NCI-H345 treated with DMSO at 0.1 percent for 48 hours (cell line): ENCODE measurements around the gene PRRX2.
"Not testable (repeated sequence)": the region's sequence is repeated elsewhere in the genome, so short reads cannot be mapped to it uniquely, and the experiment has no call there.

ENCODE experiments used
- DNase-seq: peaks from one replicate; lab custom pipeline; 2025; ENCODE audit not compliant: unreplicated experiment; lab: John Stamatoyannopoulos, UW

Gene PRRX2

GRCh38 chr9:129731477-129732085 lies 66.1 kb downstream of the PRRX2 start:
- no peak for DNase-seq

GRCh38 chr9:129732100-129732499 lies 66.7 kb downstream of the PRRX2 start:
- no peak for DNase-seq

GRCh38 chr9:129732946-129733631 lies 67.6 kb downstream of the PRRX2 start:
- no peak for DNase-seq

- DNase-seq, result no peak
Observed at GRCh38 chr9:129733632-129733953, 68.1 kb downstream of the PRRX2 start.

GRCh38 chr9:129735546-129735945 lies 70.1 kb downstream of the PRRX2 start:
- no peak for DNase-seq

GRCh38 chr9:129736334-129736733 lies 70.9 kb downstream of the PRRX2 start:
- DNase-seq, result no peak

- peak; percentile 53 for DNase-seq
Observed at GRCh38 chr9:129737479-129738274, 72.2 kb downstream of the PRRX2 start.

- no peak for DNase-seq
Observed at GRCh38 chr9:129739432-129739831, 74.0 kb downstream of the PRRX2 start.

GRCh38 chr9:129740174-129740573 lies 74.7 kb downstream of the PRRX2 start:
- no peak for DNase-seq

- DNase-seq, result no peak
Observed at GRCh38 chr9:129740666-129741464, 75.4 kb downstream of the PRRX2 start.

- DNase-seq, result no peak
Observed at GRCh38 chr9:129745200-129745599, 79.8 kb downstream of the PRRX2 start.

GRCh38 chr9:129746092-129746777 lies 80.8 kb downstream of the PRRX2 start:
- no peak for DNase-seq

- DNase-seq, result no peak
Observed at GRCh38 chr9:129748249-129748648, 82.8 kb downstream of the PRRX2 start.

GRCh38 chr9:129749052-129749451 lies 83.6 kb downstream of the PRRX2 start:
- DNase-seq, result not testable (repeated sequence)

- DNase-seq, result no peak
Observed at GRCh38 chr9:129749575-129749974, 84.1 kb downstream of the PRRX2 start.

GRCh38 chr9:129750013-129750638 lies 84.7 kb downstream of the PRRX2 start:
- no peak for DNase-seq

GRCh38 chr9:129751841-129752801 lies 86.7 kb downstream of the PRRX2 start:
- DNase-seq, result peak; percentile 72

GRCh38 chr9:129752900-129753729 lies 87.7 kb downstream of the PRRX2 start, which contains the start of gene PTGES:
PTGES (minus strand) TSS chr9:129753042; CDS start chr9:129753012, 30 bp downstream.
- no peak for DNase-seq
